Breast epithelium (tissue), 4 donors: ENCODE measurements around the gene GID8. TPM values are rescaled to one million over a fixed set of nuclear protein-coding genes. Genes with fewer than 3 reads are reported as not detected.

ENCODE experiments used
- DNase-seq, 2 donors: peaks; one replicate each; pipeline ENCODE4 v3.0.0-alpha.2; 2019; ENCODE audit warnings: low spot score in 2 of 2
- H3K27ac ChIP-seq, 2 donors: fragments of 200-600 bp; sonication (generic) in 1 of 2; one replicate each; pipeline ENCODE4 v1.5.1; 2016 to 2019; ENCODE audit warnings: mild to moderate bottlenecking in 1 of 2
- H3K27me3 ChIP-seq, 2 donors: fragments of 200-600 bp; sonication (generic) in 1 of 2; one replicate each; pipeline versions ENCODE4 v1.5.1 to v1.6.0; 2017 to 2019; ENCODE audit warnings: control low read depth in 1 of 2, mild to moderate bottlenecking in 1 of 2
- H3K36me3 ChIP-seq: fragments of 200-600 bp; one replicate; pipeline ENCODE4 v1.5.1; 2019
- H3K4me1 ChIP-seq, 2 donors: fragments of 200-600 bp; sonication (generic); one replicate each; pipeline ENCODE4 v1.5.1; 2016 to 2019; ENCODE audit warnings: control low read depth in 1 of 2
- H3K4me3 ChIP-seq, 3 donors: fragments of 200-600 bp; sonication (generic); 1 replicate in 2 of 3; 2 replicates in 1 of 3; pipeline ENCODE4 v1.5.1; 2016 to 2019; ENCODE audit warnings: mild to moderate bottlenecking in 3 of 3, moderate library complexity in 2 of 3
- H3K9me3 ChIP-seq, 2 donors: fragments of 200-600 bp; sonication (generic) in 1 of 2; one replicate each; pipeline ENCODE4 v1.5.1; 2016 to 2019; ENCODE audit warnings: control low read depth in 1 of 2
- POLR2A ChIP-seq: fragments of 450-650 bp; IDR thresholded peaks from one replicate; pipeline ENCODE4 v1.6.1; 2016; ENCODE audit warnings: antibody characterized with exemption, mild to moderate bottlenecking, moderate library complexity
- POLR2AphosphoS5 ChIP-seq, 3 donors: sonication (generic); formaldehyde crosslinking; IDR thresholded peaks; one replicate each; pipeline ENCODE4 v1.6.1; 2017; ENCODE audit warnings: antibody characterized with exemption in 3 of 3
- intact Hi-C: fragments of 100-400 bp; cut with DNase I; formaldehyde crosslinking; loops from one replicate; pipeline ENCODE4 v1.15.1; 2023; ENCODE audit warnings: low total_unique reads
- total RNA-seq, 3 donors: library from RNA; depleted of rRNA; stranded (reverse); fragments of >200 nt; gene quantifications; one replicate each; pipeline ENCODE4 v1.1.0, GENCODE V29; 2016
- TF ChIP-seq, protein P1 (sequence below), 3 donors: fragments of 450-650 bp; IDR thresholded peaks; one replicate each; pipeline ENCODE4 v1.5.1; 2016 to 2017; ENCODE audit warnings: antibody characterized with exemption in 3 of 3, mild to moderate bottlenecking in 3 of 3, moderate library complexity in 3 of 3

GID8 gene
- total RNA-seq, 3 donors from 2014 or later = 30.2 to 36.7 (median 31.8) TPM

GRCh38 chr20:62952373-62952967 is 14.5 kb downstream of the GID8 start, which contains the start of gene SLC17A9:
Gene SLC17A9, plus strand, starts transcription at chr20:62952709. Its CDS starts 122 bp downstream, at chr20:62952831.
- Histone ChIP-seq H3K27ac (peak within 1 kb of the TSS; percentile 79 to 94), H3K9me3 (no peaks in the 10 kb centered on the region), H3K4me1 (peaks cover 0 to 12% of the 10 kb centered on the region in 2 donors), H3K36me3 (no peaks in the 10 kb centered on the region), H3K27me3 (no peaks in the 10 kb centered on the region), H3K4me3 (peak within 1 kb of the TSS; percentile 33 to 70 (median 40))
- no peak for DNase-seq
- TF ChIP-seq, protein P1, sequence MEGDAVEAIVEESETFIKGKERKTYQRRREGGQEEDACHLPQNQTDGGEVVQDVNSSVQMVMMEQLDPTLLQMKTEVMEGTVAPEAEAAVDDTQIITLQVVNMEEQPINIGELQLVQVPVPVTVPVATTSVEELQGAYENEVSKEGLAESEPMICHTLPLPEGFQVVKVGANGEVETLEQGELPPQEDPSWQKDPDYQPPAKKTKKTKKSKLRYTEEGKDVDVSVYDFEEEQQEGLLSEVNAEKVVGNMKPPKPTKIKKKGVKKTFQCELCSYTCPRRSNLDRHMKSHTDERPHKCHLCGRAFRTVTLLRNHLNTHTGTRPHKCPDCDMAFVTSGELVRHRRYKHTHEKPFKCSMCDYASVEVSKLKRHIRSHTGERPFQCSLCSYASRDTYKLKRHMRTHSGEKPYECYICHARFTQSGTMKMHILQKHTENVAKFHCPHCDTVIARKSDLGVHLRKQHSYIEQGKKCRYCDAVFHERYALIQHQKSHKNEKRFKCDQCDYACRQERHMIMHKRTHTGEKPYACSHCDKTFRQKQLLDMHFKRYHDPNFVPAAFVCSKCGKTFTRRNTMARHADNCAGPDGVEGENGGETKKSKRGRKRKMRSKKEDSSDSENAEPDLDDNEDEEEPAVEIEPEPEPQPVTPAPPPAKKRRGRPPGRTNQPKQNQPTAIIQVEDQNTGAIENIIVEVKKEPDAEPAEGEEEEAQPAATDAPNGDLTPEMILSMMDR (IDR thresholded peaks at IDR 0.05) = no peak
- TF ChIP-seq POLR2AphosphoS5 (IDR thresholded peaks at IDR 0.05) = no peak
- intact Hi-C loops = no loop called here

- Histone ChIP-seq H3K4me1 (peaks cover 0 to 12% of the 10 kb centered on the region in 2 donors), H3K4me3 (peak overlapping the region; percentile 33 to 70 (median 40)), H3K36me3 (no peaks in the 10 kb centered on the region), H3K9me3 (no peaks in the 10 kb centered on the region), H3K27me3 (no peaks in the 10 kb centered on the region), H3K27ac (peak overlapping the region; percentile 79 to 94)
- no peak for DNase-seq
- TF ChIP-seq POLR2A (no peak), POLR2AphosphoS5 (IDR thresholded peaks at IDR 0.05) (no peak)
- TF ChIP-seq, protein P1 (IDR thresholded peaks at IDR 0.05) = no peak
- intact Hi-C loops = no loop called here
Observed at GRCh38 chr20:62952968-62953838, 15.3 kb downstream of the GID8 start.

DNA sequence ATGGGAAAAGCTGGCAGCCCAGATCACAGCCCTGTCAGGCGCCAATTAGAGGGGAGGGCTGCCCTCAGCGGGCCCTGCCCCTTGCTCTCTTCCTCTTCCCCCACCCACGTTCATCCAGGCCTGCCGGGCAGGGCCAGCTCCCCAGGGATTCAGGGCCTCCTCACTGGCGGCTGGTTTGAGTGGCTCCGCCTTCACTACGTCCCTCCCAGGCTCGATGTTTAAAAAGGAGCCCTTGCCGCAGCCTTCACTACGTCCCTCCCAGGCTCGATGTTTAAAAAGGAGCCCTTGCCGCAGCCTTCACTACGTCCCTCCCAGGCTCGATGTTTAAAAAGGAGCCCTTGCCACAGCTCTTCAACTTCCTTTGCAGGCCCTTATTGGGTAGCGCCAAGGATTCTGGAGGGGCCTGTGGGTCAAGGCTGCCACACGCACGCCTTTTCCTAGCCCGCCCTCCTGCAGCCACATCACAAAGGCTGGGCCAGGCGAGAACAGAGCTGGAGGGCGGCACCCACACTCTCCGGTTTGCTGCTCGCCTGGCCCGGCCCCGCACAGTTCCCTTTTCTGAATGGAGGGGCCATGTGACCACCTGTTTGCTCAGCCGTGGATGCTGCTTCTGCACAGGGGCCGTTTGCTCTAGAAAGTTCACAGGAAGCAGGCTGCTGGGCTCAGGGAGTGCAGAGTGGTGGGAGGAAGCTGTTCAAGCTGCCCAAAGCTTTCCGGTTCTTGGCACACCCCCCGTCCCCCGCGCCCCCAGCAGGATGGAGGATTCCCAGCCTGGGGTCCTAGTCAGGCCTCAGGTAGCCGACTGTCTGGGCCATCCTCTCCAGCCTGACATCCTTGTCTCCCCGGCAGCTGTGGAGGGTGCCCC is 16.1 kb downstream of the GID8 start:
- no peaks in the 10 kb centered on the region for H3K9me3 ChIP-seq
- intact Hi-C loops = no loop called here
- H3K4me3 ChIP-seq = peak overlapping the region; percentile 23 to 70 (median 40)
- TF ChIP-seq POLR2A = no peak
- TF ChIP-seq, protein P1 (IDR thresholded peaks at IDR 0.05) = no peak
- no peak for TF ChIP-seq POLR2AphosphoS5 (IDR thresholded peaks at IDR 0.05)
- peak in 1 of 2 donors; percentile 53 for DNase-seq
- no peaks in the 10 kb centered on the region for H3K36me3 ChIP-seq
- peak overlapping the region; percentile 79 to 94 for H3K27ac ChIP-seq
- peaks cover 0 to 12% of the 10 kb centered on the region in 2 donors for H3K4me1 ChIP-seq
- no peaks in the 10 kb centered on the region for H3K27me3 ChIP-seq

DNA sequence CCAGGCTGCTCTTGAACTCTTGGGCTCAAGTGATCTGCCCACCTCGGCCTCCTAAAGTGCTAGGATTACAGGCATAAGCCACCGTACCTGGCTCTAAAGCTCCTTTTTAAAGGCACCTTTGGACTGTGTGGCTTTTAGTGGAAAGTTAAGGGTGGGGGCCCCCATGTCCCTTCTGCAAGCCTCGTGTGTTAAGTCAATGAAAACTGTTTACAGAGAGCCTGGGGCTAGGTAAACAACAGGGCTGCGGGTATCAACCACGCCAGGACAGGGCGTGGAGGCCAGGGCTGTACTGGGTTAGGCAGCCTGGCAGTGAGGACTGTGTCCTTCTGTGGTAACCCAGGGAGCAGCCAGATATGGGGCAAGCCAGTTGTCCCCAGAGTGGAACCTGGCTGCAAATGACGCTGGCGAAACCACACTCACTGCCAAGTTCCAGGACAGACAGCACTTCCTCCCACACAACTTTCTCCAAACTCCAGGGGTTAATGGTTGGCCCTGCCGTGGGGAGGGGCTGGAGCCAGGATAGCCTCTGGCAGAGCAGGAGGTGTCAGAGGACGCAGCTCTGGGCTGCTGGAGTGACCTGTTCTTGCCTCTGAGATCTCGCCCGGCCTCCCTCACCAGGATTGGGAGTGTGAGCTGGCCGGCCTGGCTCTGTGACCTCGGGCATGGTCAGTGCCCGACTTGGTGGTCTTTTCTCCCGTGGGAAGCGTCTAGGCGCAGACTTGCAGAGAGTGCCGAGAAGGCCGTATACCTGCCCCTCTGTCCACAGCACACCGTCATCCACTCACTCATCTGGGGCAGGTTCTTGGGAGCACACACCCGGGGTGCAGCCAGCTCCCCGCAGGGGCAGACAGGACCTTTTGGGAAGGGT is 17.8 kb downstream of the GID8 start:
- Histone ChIP-seq H3K27me3 (no peaks in the 10 kb centered on the region), H3K9me3 (no peaks in the 10 kb centered on the region), H3K4me3 (no peak overlapping the region), H3K4me1 (peaks cover 0 to 12% of the 10 kb centered on the region in 2 donors), H3K27ac (peak overlapping the region in 1 of 2 donors; percentile 14), H3K36me3 (no peaks in the 10 kb centered on the region)
- intact Hi-C loops = no loop called here
- no peak for DNase-seq
- TF ChIP-seq, protein P1 (IDR thresholded peaks at IDR 0.05) = no peak
- TF ChIP-seq POLR2AphosphoS5 (IDR thresholded peaks at IDR 0.05) (no peak), POLR2A (no peak)
